Fibroblast of lung (primary cell): Measurements from ENCODE around the gene WASHC4.

ENCODE experiments used
- EZH2 ChIP-seq: IDR thresholded peaks from 2 replicates; pipeline ENCODE4 v1.5.1; 2012; ENCODE audit warnings: low read length, control low read depth, mild to moderate bottlenecking; ENCODE audit errors: missing control alignments
- TF ChIP-seq, protein P1 (sequence below), 2 donors: IDR thresholded peaks in 1 of 2; conservative IDR thresholded peaks in 1 of 2; 1 replicate in 1 of 2; 2 replicates in 1 of 2; pipeline ENCODE4 v1.5.1; 2011 to 2012; ENCODE audit warnings: low read length in 2 of 2, control low read depth in 1 of 2, inconsistent platforms in 1 of 2, low read depth in 1 of 2, mild to moderate bottlenecking in 1 of 2

DNA sequence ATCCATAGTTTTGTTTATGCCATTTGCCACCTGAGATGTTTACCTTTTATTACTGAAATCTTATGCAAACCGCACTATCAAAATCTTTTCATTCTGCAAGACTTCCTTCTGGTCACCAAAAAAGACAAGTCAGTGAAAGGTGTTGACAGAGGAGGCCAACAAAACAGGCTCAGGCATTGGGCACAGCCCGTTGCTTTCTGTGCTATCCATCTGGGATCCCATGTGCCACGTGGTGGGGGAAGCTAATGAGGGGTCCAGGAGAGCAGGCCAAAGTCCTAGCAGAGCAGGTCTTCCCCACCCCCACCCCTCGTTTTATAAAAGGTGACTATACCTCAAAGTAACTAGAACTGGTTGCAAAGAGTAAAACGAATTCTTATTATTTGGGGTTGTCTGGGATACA, 24.5 kb upstream of the WASHC4 start:
- TF ChIP-seq, protein P1, sequence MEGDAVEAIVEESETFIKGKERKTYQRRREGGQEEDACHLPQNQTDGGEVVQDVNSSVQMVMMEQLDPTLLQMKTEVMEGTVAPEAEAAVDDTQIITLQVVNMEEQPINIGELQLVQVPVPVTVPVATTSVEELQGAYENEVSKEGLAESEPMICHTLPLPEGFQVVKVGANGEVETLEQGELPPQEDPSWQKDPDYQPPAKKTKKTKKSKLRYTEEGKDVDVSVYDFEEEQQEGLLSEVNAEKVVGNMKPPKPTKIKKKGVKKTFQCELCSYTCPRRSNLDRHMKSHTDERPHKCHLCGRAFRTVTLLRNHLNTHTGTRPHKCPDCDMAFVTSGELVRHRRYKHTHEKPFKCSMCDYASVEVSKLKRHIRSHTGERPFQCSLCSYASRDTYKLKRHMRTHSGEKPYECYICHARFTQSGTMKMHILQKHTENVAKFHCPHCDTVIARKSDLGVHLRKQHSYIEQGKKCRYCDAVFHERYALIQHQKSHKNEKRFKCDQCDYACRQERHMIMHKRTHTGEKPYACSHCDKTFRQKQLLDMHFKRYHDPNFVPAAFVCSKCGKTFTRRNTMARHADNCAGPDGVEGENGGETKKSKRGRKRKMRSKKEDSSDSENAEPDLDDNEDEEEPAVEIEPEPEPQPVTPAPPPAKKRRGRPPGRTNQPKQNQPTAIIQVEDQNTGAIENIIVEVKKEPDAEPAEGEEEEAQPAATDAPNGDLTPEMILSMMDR (conservative IDR thresholded peaks at IDR 0.05 in 1 of 2, IDR thresholded peaks at IDR 0.05 in 1 of 2; ENCODE audit: low read depth in 1 of 2, low read length in 2 of 2) = no peak
- no peak for TF ChIP-seq EZH2
